H1 (cell line): ENCODE results near the gene TBC1D22A. TPM values are rescaled to one million over a fixed set of nuclear protein-coding genes. Genes with fewer than 3 reads are reported as not detected.

Experiments used
- CTCF ChIA-PET: fragments of 300-600 bp; sonication (Branson Sonifier 250); formaldehyde crosslinking; loops from one replicate; lab custom pipeline; 2021; ENCODE audit not compliant: partially characterized antibody; lab: Charles Lee
- POLR2A ChIA-PET: fragments of 300-600 bp; sonication (Branson Sonifier 250); formaldehyde crosslinking; loops from one replicate; lab custom pipeline; 2021; ENCODE audit warnings: inconsistent platforms; ENCODE audit not compliant: partially characterized antibody; lab: Charles Lee
- DNase-seq, 2 experiments: peaks; one replicate each; pipeline versions ENCODE4 v3.0.0 to v3.0.0-alpha.2; 2010 to 2022; ENCODE audit warnings: low spot score in 2 of 2, low read depth in 1 of 2, mixed read lengths in 1 of 2
- FAIRE-seq: peaks from 2 replicates; lab custom pipeline; 2011; peaks lifted over from hg19 to GRCh38; lab: Jason Lieb, UNC
- H2AFZ ChIP-seq: 2 replicates; pipeline ENCODE4 v1.8.1; 2012; ENCODE audit warnings: low read length, inconsistent platforms
- H2AK5ac ChIP-seq: 2 replicates; pipeline ENCODE4 v1.6.1; 2013; ENCODE audit warnings: low read depth, low read length
- H2BK120ac ChIP-seq: replicated peaks from 2 replicates; pipeline ENCODE3; 2013; ENCODE audit warnings: low read depth, low read length, inconsistent platforms
- H2BK12ac ChIP-seq: 2 replicates; pipeline ENCODE4 v1.6.1; 2013; ENCODE audit warnings: low read depth, low read length
- H2BK15ac ChIP-seq: 2 replicates; pipeline ENCODE4 v1.6.1; 2013; ENCODE audit warnings: low read length
- H2BK20ac ChIP-seq: 2 replicates; pipeline ENCODE4 v1.6.1; 2013; ENCODE audit warnings: low read length
- H2BK5ac ChIP-seq: 2 replicates; pipeline ENCODE4 v1.6.1; 2013; ENCODE audit warnings: low read depth, low read length
- H3K14ac ChIP-seq: 2 replicates; pipeline ENCODE4 v1.6.1; 2013; ENCODE audit warnings: inconsistent platforms; ENCODE audit not compliant: insufficient read length
- H3K18ac ChIP-seq: 2 replicates; pipeline ENCODE4 v1.6.1; 2013; ENCODE audit warnings: low read length; ENCODE audit errors: extremely low read depth
- H3K23ac ChIP-seq: 2 replicates; pipeline ENCODE4 v1.6.1; 2013; ENCODE audit warnings: inconsistent platforms; ENCODE audit not compliant: insufficient read length
- H3K23me2 ChIP-seq: 2 replicates; pipeline ENCODE4 v1.6.1; 2013; ENCODE audit warnings: low read depth, low read length
- H3K27ac ChIP-seq: 2 replicates; pipeline ENCODE4 v1.6.1; 2011; ENCODE audit warnings: low read depth, low read length, inconsistent platforms
- H3K27me3 ChIP-seq, 4 experiments: replicated peaks in 1 of 4; 1 replicate in 1 of 4; 2 replicates in 3 of 4; pipeline versions ENCODE4 v1.6.1 to v1.8.1; 2011 to 2013; ENCODE audit warnings: low read length in 3 of 4, mild to moderate bottlenecking in 3 of 4, inconsistent platforms in 2 of 4, mixed read lengths in 2 of 4, moderate library complexity in 1 of 4; ENCODE audit not compliant: control insufficient read depth in 3 of 4, insufficient read depth in 3 of 4; ENCODE audit errors: extremely low read depth in 1 of 4
- H3K36me3 ChIP-seq, 4 experiments: 2 replicates each; pipeline versions ENCODE4 v1.6.1 to v1.8.1; 2011 to 2013; ENCODE audit warnings: mild to moderate bottlenecking in 4 of 4, low read length in 3 of 4, moderate library complexity in 2 of 4, control low read depth in 1 of 4, inconsistent platforms in 1 of 4; ENCODE audit not compliant: insufficient read depth in 4 of 4, control insufficient read depth in 2 of 4
- H3K4ac ChIP-seq: replicated peaks from 2 replicates; pipeline ENCODE3; 2013; ENCODE audit warnings: low read length, low read depth, mixed read lengths, inconsistent platforms; ENCODE audit not compliant: insufficient read length
- H3K4me1 ChIP-seq, 4 experiments: replicated peaks in 1 of 4; 1 replicate in 1 of 4; 2 replicates in 3 of 4; pipeline versions ENCODE4 v1.6.1 to v1.8.1; 2011 to 2013; ENCODE audit warnings: low read length in 3 of 4, inconsistent platforms in 2 of 4, mixed read lengths in 1 of 4; ENCODE audit not compliant: insufficient read depth in 4 of 4, control insufficient read depth in 3 of 4
- H3K4me2 ChIP-seq, 2 experiments: 2 replicates each; pipeline versions ENCODE4 v1.6.1 to v1.8.1; 2011 to 2013; ENCODE audit warnings: low read depth in 2 of 2, low read length in 2 of 2, control low read depth in 1 of 2, inconsistent platforms in 1 of 2, mild to moderate bottlenecking in 1 of 2; ENCODE audit not compliant: insufficient read depth in 1 of 2
- H3K4me3 ChIP-seq, 4 experiments: fragments of 200-600, 300-600 bp in 1 of 4; sonication (generic), shearing (Covaris generic), sonication (Bioruptor Twin) in 1 of 4; 2 replicates each; pipeline versions ENCODE4 v1.5.1 to v1.8.1; 2011 to 2016; ENCODE audit warnings: low read length in 4 of 4, low read depth in 3 of 4, control low read depth in 2 of 4, inconsistent platforms in 2 of 4, mild to moderate bottlenecking in 2 of 4, mixed read lengths in 1 of 4, moderate library complexity in 1 of 4; ENCODE audit not compliant: insufficient read depth in 2 of 4; ENCODE audit errors: extremely low read depth in 1 of 4
- H3K56ac ChIP-seq: replicated peaks from 2 replicates; pipeline ENCODE3; 2013; ENCODE audit warnings: low read depth, mild to moderate bottlenecking, mixed read lengths, low read length, inconsistent platforms; ENCODE audit not compliant: insufficient read length
- H3K79me1 ChIP-seq: 2 replicates; pipeline ENCODE4 v1.6.1; 2013; ENCODE audit warnings: low read depth, low read length, control low read depth
- H3K79me2 ChIP-seq, 2 experiments: 2 replicates each; pipeline versions ENCODE4 v1.6.1 to v1.8.1; 2012 to 2013; ENCODE audit warnings: low read length in 2 of 2, mild to moderate bottlenecking in 2 of 2, inconsistent platforms in 1 of 2; ENCODE audit not compliant: insufficient read depth in 2 of 2, control insufficient read depth in 1 of 2
- H3K9ac ChIP-seq, 4 experiments: replicated peaks in 1 of 4; 1 replicate in 1 of 4; 2 replicates in 3 of 4; pipeline versions ENCODE4 v1.6.1 to v1.8.1; 2011 to 2013; ENCODE audit warnings: low read depth in 3 of 4, low read length in 3 of 4, control low read depth in 2 of 4, mild to moderate bottlenecking in 2 of 4, moderate library complexity in 2 of 4, inconsistent platforms in 1 of 4; ENCODE audit errors: extremely low read depth in 1 of 4
- H3K9me3 ChIP-seq, 2 experiments: 2 replicates each; pipeline versions ENCODE4 v1.6.1 to v1.8.1; 2012 to 2013; ENCODE audit warnings: mild to moderate bottlenecking in 2 of 2, moderate library complexity in 2 of 2, control low read depth in 1 of 2, inconsistent platforms in 1 of 2, low read depth in 1 of 2, low read length in 1 of 2, mixed read lengths in 1 of 2; ENCODE audit not compliant: insufficient read depth in 2 of 2
- H4K20me1 ChIP-seq, 2 experiments: replicated peaks in 1 of 2; 2 replicates each; pipeline versions ENCODE3 to v1.8.1; 2011 to 2013; ENCODE audit warnings: inconsistent platforms in 2 of 2, low read length in 2 of 2, mild to moderate bottlenecking in 1 of 2; ENCODE audit not compliant: insufficient read depth in 2 of 2, control insufficient read depth in 1 of 2
- H4K5ac ChIP-seq: 2 replicates; pipeline ENCODE4 v1.6.1; 2013; ENCODE audit warnings: low read length, low read depth, mixed read lengths, inconsistent platforms; ENCODE audit not compliant: insufficient read length
- H4K8ac ChIP-seq: 2 replicates; pipeline ENCODE4 v1.8.0; 2013; ENCODE audit warnings: mild to moderate bottlenecking, moderate library complexity, low read length, inconsistent platforms; ENCODE audit not compliant: insufficient read depth; ENCODE audit errors: extremely low read depth
- H4K91ac ChIP-seq: replicated peaks from 2 replicates; pipeline ENCODE3; 2013; ENCODE audit warnings: low read length, mixed read lengths, inconsistent platforms; ENCODE audit not compliant: insufficient read length
- BACH1 ChIP-seq: IDR thresholded peaks from 2 replicates; pipeline ENCODE4 v1.6.1; 2012; ENCODE audit warnings: low read length, improper control_type of control experiment
- CHD1 ChIP-seq: IDR thresholded peaks from 2 replicates; pipeline ENCODE4 v1.6.1; 2012; ENCODE audit warnings: low read depth, low read length, improper control_type of control experiment
- EP300 ChIP-seq, 2 experiments: IDR thresholded peaks; 1 replicate in 1 of 2; 2 replicates in 1 of 2; pipeline ENCODE4 v1.6.1; 2011 to 2012; ENCODE audit warnings: low read depth in 2 of 2, low read length in 2 of 2, mild to moderate bottlenecking in 2 of 2, borderline replicate concordance in 1 of 2, inconsistent platforms in 1 of 2, moderate library complexity in 1 of 2
- GABPA ChIP-seq: IDR thresholded peaks from 2 replicates; pipeline ENCODE4 v1.6.1; 2011; ENCODE audit warnings: mild to moderate bottlenecking, low read length, moderate library complexity, borderline replicate concordance; ENCODE audit not compliant: insufficient read depth
- GTF2F1 ChIP-seq: IDR thresholded peaks from 2 replicates; pipeline ENCODE4 v1.6.1; 2012; ENCODE audit warnings: low read depth, low read length, improper control_type of control experiment, borderline replicate concordance
- JUN ChIP-seq: IDR thresholded peaks from 2 replicates; pipeline ENCODE4 v1.6.1; 2011; ENCODE audit warnings: low read depth, mild to moderate bottlenecking, improper control_type of control experiment, low read length
- KDM1A ChIP-seq: fragments of 200-600, 300-600 bp; sonication (generic); IDR thresholded peaks from 2 replicates; pipeline ENCODE4 v1.7.1; 2016; ENCODE audit warnings: mild to moderate bottlenecking, low read length, borderline replicate concordance
- NRF1 ChIP-seq: IDR thresholded peaks from 2 replicates; pipeline ENCODE4 v1.6.1; 2011; ENCODE audit warnings: mild to moderate bottlenecking, low read depth, low read length, improper control_type of control experiment
- POLR2A ChIP-seq, 2 experiments: IDR thresholded peaks; 1 replicate in 1 of 2; 2 replicates in 1 of 2; pipeline ENCODE4 v1.6.1; 2011; ENCODE audit warnings: low read depth in 2 of 2, low read length in 2 of 2, mild to moderate bottlenecking in 2 of 2; ENCODE audit errors: control extremely low read depth in 1 of 2
- RAD21 ChIP-seq, 2 experiments: IDR thresholded peaks in 1 of 2; conservative IDR thresholded peaks in 1 of 2; 2 replicates each; pipeline ENCODE4 v1.6.1; 2011; ENCODE audit warnings: low read depth in 2 of 2, low read length in 2 of 2, improper control_type of control experiment in 1 of 2, inconsistent platforms in 1 of 2, mild to moderate bottlenecking in 1 of 2, moderate library complexity in 1 of 2
- SIX5 ChIP-seq: IDR thresholded peaks from 2 replicates; pipeline ENCODE4 v1.6.1; 2011; ENCODE audit warnings: mild to moderate bottlenecking, low read depth, low read length
- USF2 ChIP-seq: IDR thresholded peaks from 2 replicates; pipeline ENCODE4 v1.6.1; 2011; ENCODE audit warnings: low read length, improper control_type of control experiment
- WGBS, 2 experiments: shearing (Covaris generic) in 1 of 2; methylation state at CpG; one replicate each; pipeline versions ENCODE4 v1.1.6 to v1.1.7; 2013 to 2015; ENCODE audit warnings: low lambda C conversion rate in 2 of 2, mixed read lengths in 2 of 2, inconsistent platforms in 1 of 2, low coverage in 1 of 2, missing lambda C conversion rate in 1 of 2; ENCODE audit not compliant: insufficient replicate concordance in 2 of 2, insufficient coverage in 1 of 2, insufficient read length in 1 of 2; ENCODE audit errors: extremely low coverage in 1 of 2, missing lambda C conversion rate in 1 of 2; 5-methylcytosine and 5-hydroxymethylcytosine counted together
- polyA plus RNA-seq, 7 experiments: library from polyadenylated mRNA; depleted of rRNA in 3 of 7; stranded (reverse) in 5 of 7; unstranded in 2 of 7; fragments of >200 nt in 5 of 7; fragments of 200-250 nt in 2 of 7; gene quantifications; 1 replicate in 5 of 7; 2 replicates in 1 of 7; 4 replicates in 1 of 7; pipeline versions ENCODE4 v1.2.1 to v1.2.3, GENCODE V29; 2011 to 2013; ENCODE audit warnings: missing spikeins in 2 of 7, mixed read lengths in 2 of 7
- total RNA-seq: library from RNA; stranded (reverse); fragmentation: NEBNext Ultra II Directional; extraction: Animal tissue kit (Norgen Biotek cat#: 25700); gene quantifications from 2 replicates; pipeline ENCODE4 v1.2.1, GENCODE V29; 2021

TBC1D22A gene
- total and polyA plus RNA-seq, 2 of the 8 experiments (the other 6 are each of a cell fraction or from before 2014, with no cell fraction given): 11.9 to 18.4 TPM

- Histone ChIP-seq H3K9ac (no peak overlapping the region), H2BK120ac (no peak overlapping the region), H3K56ac (no peak overlapping the region), H3K79me2 (no peaks in the 10 kb centered on the region), H3K14ac (no peak overlapping the region), H3K27me3 (no peaks in the 10 kb centered on the region), H4K20me1 (no peaks in the 10 kb centered on the region), H4K91ac (no peak overlapping the region), H2AK5ac (no peak overlapping the region), H3K23me2 (no peaks in the 10 kb centered on the region), H3K36me3 (0 out of 8 replicates have a peak, but pooled peaks cover 0 to 2% (median 0%) of the 10 kb centered on the region in 4 experiments), H2BK15ac (no peak overlapping the region), H3K4me1 (no peaks in the 10 kb centered on the region), H2AFZ (no peak overlapping the region), H3K4me3 (no peak overlapping the region), H3K27ac (no peak overlapping the region), H4K8ac (no peak overlapping the region), H4K5ac (no peak overlapping the region), H3K4me2 (no peak overlapping the region), H3K23ac (no peak overlapping the region), H3K18ac (no peak overlapping the region), H2BK5ac (no peak overlapping the region), H2BK20ac (no peak overlapping the region), H3K4ac (no peak overlapping the region), H3K9me3 (peaks cover 4 to 17% of the 10 kb centered on the region in 2 experiments; a peak in 2 of 4 replicates), H2BK12ac (no peak overlapping the region), H3K79me1 (no peaks in the 10 kb centered on the region)
- CTCF ChIA-PET: no interaction called here
- no peak for DNase-seq
- 83% methylated on average over 17 of the region's 17 CpGs; no CpG with 5 or more reads in 1 of the 2 experiments for WGBS, 2 experiments
- POLR2A ChIA-PET: no interaction called here
- FAIRE-seq: no peak
- TF ChIP-seq EP300 (IDR thresholded peaks at IDR 0.05; ENCODE audit: borderline replicate concordance in 1 of 2, low read depth in 2 of 2, low read length in 2 of 2) (no peak), RAD21 (IDR thresholded peaks at IDR 0.05 in 1 of 2, conservative IDR thresholded peaks at IDR 0.05 in 1 of 2; ENCODE audit: low read depth in 2 of 2, low read length in 2 of 2) (no peak), GTF2F1 (no peak), GABPA (no peak), CHD1 (no peak), POLR2A (IDR thresholded peaks at IDR 0.05; ENCODE audit: control extremely low read depth in 1 of 2, low read depth in 2 of 2, low read length in 2 of 2) (no peak), NRF1 (no peak), SIX5 (no peak), KDM1A (no peak), BACH1 (no peak), USF2 (no peak), JUN (no peak)
Observed at GRCh38 chr22:47173535-47174021, 411.1 kb downstream of the TBC1D22A start.
